Inflammatory macrophage (primary cell): ENCODE measurements around the gene FEZF1.

Experiments
- DNase-seq, 2 donors: peaks; one replicate each; pipeline ENCODE4 v3.0.0-alpha.2; 2020 to 2022

Gene FEZF1

GRCh38 chr7:122261442-122261841 lies 43.1 kb downstream of the FEZF1 start:
- no peak for DNase-seq

GRCh38 chr7:122261016-122261415 lies 43.5 kb downstream of the FEZF1 start:
- no peak for DNase-seq

- no peak for DNase-seq
Observed at GRCh38 chr7:122260336-122260735, 44.2 kb downstream of the FEZF1 start.

- DNase-seq = no peak
Observed at GRCh38 chr7:122258971-122259370, 45.6 kb downstream of the FEZF1 start.

GRCh38 chr7:122257056-122257455 lies 47.5 kb downstream of the FEZF1 start:
- no peak for DNase-seq

- no peak for DNase-seq
Observed at GRCh38 chr7:122256046-122256445, 48.5 kb downstream of the FEZF1 start.

- DNase-seq = no peak
Observed at GRCh38 chr7:122255454-122255853, 49.1 kb downstream of the FEZF1 start.
